HepG2 (cell line): ENCODE data around the gene NELL2. TPM values are rescaled to one million over a fixed set of nuclear protein-coding genes. Genes with fewer than 3 reads are reported as not detected.

Experiments used
- ATAC-seq: fragments of 200-7000 bp; cut with Tn5 transposase; 3 replicates; pipeline ENCODE4 v1.9.1; 2020; ENCODE audit warnings: mild to moderate bottlenecking, moderate library complexity
- BruUV-seq: library from RNA; stranded (reverse); fragments of 400-500 nt; replicated peaks from 2 replicates; lab custom pipeline; 2021; lab: Mats Ljungman, UMichigan
- CTCF ChIA-PET: fragments of 300-600 bp; formaldehyde crosslinking; extraction: SDS; loops from one replicate; lab custom pipeline; 2021; ENCODE audit warnings: low total read pairs, inconsistent platforms, low intra/inter-chr PET ratio; lab: Yijun Ruan, JAX
- POLR2A ChIA-PET: fragments of 350-600 bp; sonication (Branson Sonifier 250); formaldehyde crosslinking; loops from one replicate; lab custom pipeline; 2020; ENCODE audit warnings: antibody characterized with exemption, inconsistent platforms; lab: Yijun Ruan, JAX
- DNase-seq: peaks from one replicate; pipeline ENCODE4 v3.0.0-alpha.2; 2015; ENCODE audit warnings: low spot score
- FAIRE-seq: peaks from 3 replicates; lab custom pipeline; 2011; peaks lifted over from hg19 to GRCh38; lab: Jason Lieb, UNC
- H2AFZ ChIP-seq: one replicate; pipeline ENCODE4 v1.6.1; 2011; ENCODE audit warnings: low read length, inconsistent platforms
- H3K27ac ChIP-seq: fragments of 300-600 bp; 3 replicates; pipeline ENCODE4 v1.8.0; 2011; ENCODE audit warnings: mixed run types, mild to moderate bottlenecking, mixed read lengths, low read length, inconsistent platforms; ENCODE audit not compliant: insufficient read depth; ENCODE audit errors: extremely low read length
- H3K27me3 ChIP-seq, 2 experiments: fragments of 200-600 bp in 1 of 2; 2 replicates in 1 of 2; 3 replicates in 1 of 2; pipeline versions ENCODE4 v1.6.0 to v1.8.0; 2011; ENCODE audit warnings: low read length in 2 of 2, mild to moderate bottlenecking in 2 of 2, moderate library complexity in 2 of 2, inconsistent platforms in 1 of 2; ENCODE audit not compliant: insufficient read depth in 2 of 2, control insufficient read depth in 1 of 2
- H3K36me3 ChIP-seq, 2 experiments: fragments of 200-600 bp in 1 of 2; replicated peaks in 1 of 2; 2 replicates in 1 of 2; 3 replicates in 1 of 2; pipeline versions ENCODE4 v1.5.1 to v1.8.0; 2011; ENCODE audit warnings: low read length in 2 of 2, inconsistent platforms in 1 of 2; ENCODE audit not compliant: insufficient read depth in 2 of 2, control insufficient read depth in 1 of 2
- H3K4me1 ChIP-seq: 2 replicates; pipeline ENCODE4 v1.5.1; 2012; ENCODE audit warnings: low read length, inconsistent platforms; ENCODE audit not compliant: insufficient read depth
- H3K4me2 ChIP-seq: 2 replicates; pipeline ENCODE4 v1.6.0; 2011; ENCODE audit warnings: low read depth, low read length, inconsistent platforms
- H3K4me3 ChIP-seq, 3 experiments: fragments of 200-600 bp in 1 of 3; sonication (generic), shearing (Covaris generic) in 1 of 3; replicated peaks in 1 of 3; 2 replicates each; pipeline ENCODE4 v1.5.1; 2011 to 2016; ENCODE audit warnings: low read length in 3 of 3, inconsistent platforms in 2 of 3, low read depth in 2 of 3, mild to moderate bottlenecking in 2 of 3, control low read depth in 1 of 3, mixed read lengths in 1 of 3; ENCODE audit not compliant: insufficient read depth in 1 of 3
- H3K79me2 ChIP-seq: one replicate; pipeline ENCODE4 v1.6.1; 2011; ENCODE audit warnings: low read length, inconsistent platforms; ENCODE audit not compliant: insufficient read depth
- H3K9ac ChIP-seq: 2 replicates; pipeline ENCODE4 v1.6.0; 2011; ENCODE audit warnings: mild to moderate bottlenecking, low read depth, low read length, inconsistent platforms; ENCODE audit not compliant: insufficient read depth
- H3K9me3 ChIP-seq: 2 replicates; pipeline ENCODE4 v1.5.1; 2012; ENCODE audit warnings: mild to moderate bottlenecking, low read length
- H4K20me1 ChIP-seq: 2 replicates; pipeline ENCODE4 v1.6.0; 2011; ENCODE audit warnings: inconsistent platforms, mild to moderate bottlenecking, low read length, moderate library complexity; ENCODE audit not compliant: insufficient read depth
- CEBPB ChIP-seq: IDR thresholded peaks from 2 replicates; pipeline ENCODE4 v1.6.1; 2011; ENCODE audit warnings: low read depth, low read length, improper control_type of control experiment, borderline replicate concordance
- GABPA ChIP-seq, 2 experiments: IDR thresholded peaks; 2 replicates each; pipeline ENCODE4 v1.6.1; 2011 to 2016; ENCODE audit warnings: low read depth in 2 of 2, low read length in 1 of 2, missing biosample characterization in 1 of 2, missing genetic modification characterization in 1 of 2
- HHEX ChIP-seq: IDR thresholded peaks from 2 replicates; pipeline ENCODE4 v1.6.1; 2016; ENCODE audit warnings: control low read depth
- SIX1 ChIP-seq: sonication (generic); formaldehyde crosslinking; IDR thresholded peaks from 2 replicates; pipeline ENCODE4 v1.4.0; 2020; ENCODE audit warnings: missing genetic modification reagents, borderline replicate concordance
- STAT5B ChIP-seq: sonication (generic); formaldehyde crosslinking; IDR thresholded peaks from 2 replicates; pipeline ENCODE4 v1.4.0; 2020; ENCODE audit warnings: missing genetic modification reagents
- ZFX ChIP-seq: sonication (generic); formaldehyde crosslinking; IDR thresholded peaks from 2 replicates; pipeline ENCODE4 v1.4.0; 2020; ENCODE audit warnings: mild to moderate bottlenecking, low read depth, missing genetic modification reagents, moderate library complexity
- ZNF501 ChIP-seq: sonication (generic); formaldehyde crosslinking; IDR thresholded peaks from 2 replicates; pipeline ENCODE4 v1.5.1; 2020; ENCODE audit warnings: mild to moderate bottlenecking, moderate library complexity, missing genetic modification reagents
- ZNF768 ChIP-seq: sonication (generic); formaldehyde crosslinking; IDR thresholded peaks from 2 replicates; pipeline ENCODE4 v1.4.0; 2020; ENCODE audit warnings: missing genetic modification reagents
- ZNF83 ChIP-seq: sonication (generic); formaldehyde crosslinking; IDR thresholded peaks from 2 replicates; pipeline ENCODE4 v1.4.0; 2020; ENCODE audit warnings: missing genetic modification reagents, mild to moderate bottlenecking, borderline replicate concordance
- WGBS: methylation state at CpG from one replicate; pipeline ENCODE4 v1.1.6; 2017; ENCODE audit warnings: low lambda C conversion rate; 5-methylcytosine and 5-hydroxymethylcytosine counted together
- in situ Hi-C: cut with HindIII; loops from 2 replicates; pipeline ENCODE4 v1.10.0; 2017; ENCODE audit warnings: low pct_unique_long_range_greater_than_20kb; ENCODE audit not compliant: extremely low pct_ligation_motif_present
- intact Hi-C: fragments of 100-400 bp; cut with micrococcal nuclease; formaldehyde crosslinking; loops from one replicate; pipeline ENCODE4 v1.10.0; 2022; ENCODE audit not compliant: unreplicated experiment
- polyA plus RNA-seq, 8 experiments: library from polyadenylated mRNA; depleted of rRNA in 3 of 8; stranded (reverse) in 7 of 8; unstranded in 1 of 8; fragments of >200 nt; fragmentation: Illumina TruSeq in 4 of 8; extraction: Trizol in 4 of 8; gene quantifications; 2 replicates each; pipeline versions ENCODE4 v1.2.1 to v1.2.3, GENCODE V29; 2011 to 2016; ENCODE audit warnings: low read depth in 4 of 8, missing spikeins in 1 of 8, mixed read lengths in 1 of 8; ENCODE audit not compliant: insufficient read depth in 1 of 8
- total RNA-seq, 5 experiments: library from RNA; depleted of rRNA; stranded (reverse); fragments of >200 nt; fragmentation: Illumina TruSeq; extraction: Trizol; gene quantifications; 2 replicates each; pipeline ENCODE4 v1.2.3, GENCODE V29; 2016; ENCODE audit warnings: low read depth in 1 of 5
- TF ChIP-seq, protein P1 (sequence below): sonication (generic); formaldehyde crosslinking; IDR thresholded peaks from 2 replicates; pipeline ENCODE4 v1.4.0; 2020; ENCODE audit warnings: mild to moderate bottlenecking, missing genetic modification reagents
- TF ChIP-seq, protein P2 (sequence below): IDR thresholded peaks from 2 replicates; pipeline ENCODE4 v1.6.1; 2012; ENCODE audit warnings: low read length, improper control_type of control experiment

Gene NELL2
- total and polyA plus RNA-seq, 2 of the 13 experiments (the other 11 are each of a cell fraction or from before 2014, with no cell fraction given), result 0.11 TPM; not detected in 1

DNA sequence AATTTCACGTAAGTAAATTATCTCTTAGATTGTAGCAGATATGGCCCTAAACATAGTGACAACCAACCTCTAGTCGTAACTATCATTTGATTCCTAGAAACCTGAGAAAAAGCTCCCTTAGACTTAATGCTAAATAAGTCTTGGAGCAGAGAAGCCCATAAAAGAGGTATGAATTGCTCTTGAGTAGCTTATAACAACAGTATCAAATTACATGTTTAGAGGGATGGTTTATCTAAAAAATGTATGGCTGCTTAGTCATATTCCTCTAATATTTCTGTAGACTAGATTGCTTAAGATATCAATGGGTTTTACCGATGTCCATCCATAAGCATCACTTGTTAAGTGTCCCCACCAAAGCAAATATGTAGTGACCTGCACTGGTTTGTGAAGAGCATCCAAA lies 259.7 kb downstream of the NELL2 start:
- H3K36me3 ChIP-seq, result no peaks in the 10 kb centered on the region
- no peaks in the 10 kb centered on the region for H4K20me1 ChIP-seq
- ATAC-seq (no peak), DNase-seq (no peak), FAIRE-seq (no peak)
- ChIA-PET POLR2A (no interaction called here), CTCF (no interaction called here)
- no peak overlapping the region for H3K9ac ChIP-seq
- no peaks in the 10 kb centered on the region for H3K79me2 ChIP-seq
- no peak overlapping the region for H2AFZ ChIP-seq
- H3K27me3 ChIP-seq, result no peaks in the 10 kb centered on the region; a peak in 1 of 5 replicates
- in situ Hi-C loops (no loop called here), intact Hi-C loops (no loop called here)
- WGBS, result 0% methylated on average over 3 of the region's 3 CpGs
- no peaks in the 10 kb centered on the region for H3K4me1 ChIP-seq
- no TSS peak for BruUV-seq
- H3K4me2 ChIP-seq, result no peak overlapping the region
- H3K27ac ChIP-seq, result no peak overlapping the region
- no peaks in the 10 kb centered on the region for H3K9me3 ChIP-seq
- no peak overlapping the region for H3K4me3 ChIP-seq
- TF ChIP-seq ZFX (no peak), ZNF501 (CRISPR knock-in tag) (no peak), ZNF83 (CRISPR knock-in tag) (no peak), HHEX (CRISPR knock-in tag) (no peak)
- TF ChIP-seq, protein P1, sequence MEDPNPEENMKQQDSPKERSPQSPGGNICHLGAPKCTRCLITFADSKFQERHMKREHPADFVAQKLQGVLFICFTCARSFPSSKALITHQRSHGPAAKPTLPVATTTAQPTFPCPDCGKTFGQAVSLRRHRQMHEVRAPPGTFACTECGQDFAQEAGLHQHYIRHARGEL, result no peak
- TF ChIP-seq, all 625 proteins: peak for 0

DNA sequence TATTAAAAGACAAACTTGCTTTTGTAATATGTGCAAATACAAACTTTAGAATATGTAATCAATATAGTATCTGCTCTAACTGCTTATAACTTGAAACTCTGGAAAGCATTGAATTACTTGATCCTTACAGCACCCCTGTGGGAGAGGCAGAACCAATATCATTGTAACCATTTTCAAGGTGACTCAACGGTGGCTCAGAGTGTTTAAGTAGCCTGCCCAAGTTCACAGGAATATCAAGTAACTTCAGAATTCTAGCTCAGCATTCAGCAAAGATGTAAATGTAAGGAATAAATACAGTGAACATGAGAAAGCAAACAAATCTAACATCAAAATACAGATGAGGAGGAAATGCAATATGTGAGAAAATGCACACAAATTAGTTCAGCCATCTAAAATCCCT lies 264.6 kb downstream of the NELL2 start:
- DNase-seq (no peak), ATAC-seq (no peak), FAIRE-seq (no peak)
- Histone ChIP-seq H4K20me1 (no peaks in the 10 kb centered on the region), H3K79me2 (no peaks in the 10 kb centered on the region), H3K4me2 (no peak overlapping the region), H3K4me3 (no peak overlapping the region), H3K9ac (no peak overlapping the region), H3K36me3 (no peaks in the 10 kb centered on the region), H3K9me3 (no peaks in the 10 kb centered on the region), H3K4me1 (no peaks in the 10 kb centered on the region), H3K27ac (no peak overlapping the region), H2AFZ (no peak overlapping the region), H3K27me3 (no peaks in the 10 kb centered on the region)
- no TSS peak for BruUV-seq
- ChIA-PET POLR2A (no interaction called here), CTCF (no interaction called here)
- TF ChIP-seq GABPA (IDR thresholded peaks at IDR 0.05; ENCODE audit: low read depth, low read length) (no peak), GABPA (CRISPR knock-in tag; IDR thresholded peaks at IDR 0.05; ENCODE audit: low read depth) (no peak), SIX1 (CRISPR knock-in tag) (no peak), STAT5B (CRISPR knock-in tag) (no peak), CEBPB (no peak), ZNF768 (CRISPR knock-in tag) (no peak)
- TF ChIP-seq, protein P2, sequence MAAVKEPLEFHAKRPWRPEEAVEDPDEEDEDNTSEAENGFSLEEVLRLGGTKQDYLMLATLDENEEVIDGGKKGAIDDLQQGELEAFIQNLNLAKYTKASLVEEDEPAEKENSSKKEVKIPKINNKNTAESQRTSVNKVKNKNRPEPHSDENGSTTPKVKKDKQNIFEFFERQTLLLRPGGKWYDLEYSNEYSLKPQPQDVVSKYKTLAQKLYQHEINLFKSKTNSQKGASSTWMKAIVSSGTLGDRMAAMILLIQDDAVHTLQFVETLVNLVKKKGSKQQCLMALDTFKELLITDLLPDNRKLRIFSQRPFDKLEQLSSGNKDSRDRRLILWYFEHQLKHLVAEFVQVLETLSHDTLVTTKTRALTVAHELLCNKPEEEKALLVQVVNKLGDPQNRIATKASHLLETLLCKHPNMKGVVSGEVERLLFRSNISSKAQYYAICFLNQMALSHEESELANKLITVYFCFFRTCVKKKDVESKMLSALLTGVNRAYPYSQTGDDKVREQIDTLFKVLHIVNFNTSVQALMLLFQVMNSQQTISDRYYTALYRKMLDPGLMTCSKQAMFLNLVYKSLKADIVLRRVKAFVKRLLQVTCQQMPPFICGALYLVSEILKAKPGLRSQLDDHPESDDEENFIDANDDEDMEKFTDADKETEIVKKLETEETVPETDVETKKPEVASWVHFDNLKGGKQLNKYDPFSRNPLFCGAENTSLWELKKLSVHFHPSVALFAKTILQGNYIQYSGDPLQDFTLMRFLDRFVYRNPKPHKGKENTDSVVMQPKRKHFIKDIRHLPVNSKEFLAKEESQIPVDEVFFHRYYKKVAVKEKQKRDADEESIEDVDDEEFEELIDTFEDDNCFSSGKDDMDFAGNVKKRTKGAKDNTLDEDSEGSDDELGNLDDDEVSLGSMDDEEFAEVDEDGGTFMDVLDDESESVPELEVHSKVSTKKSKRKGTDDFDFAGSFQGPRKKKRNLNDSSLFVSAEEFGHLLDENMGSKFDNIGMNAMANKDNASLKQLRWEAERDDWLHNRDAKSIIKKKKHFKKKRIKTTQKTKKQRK, result no peak
- in situ Hi-C loops, result no loop called here
- intact Hi-C loops, result no loop called here
- 6% methylated on average over 1 of the region's 1 CpG for WGBS
